HG03135 (cell line): ENCODE measurements around the gene CHAD.

ENCODE experiments used
- ATAC-seq: cut with Tn5 transposase; IDR thresholded peaks from one replicate; pipeline ENCODE4 v1.9.1; 2021; ENCODE audit warnings: mild to moderate bottlenecking, moderate library complexity; ENCODE audit not compliant: unreplicated experiment

CHAD gene

GRCh38 chr17:50495217-50495823 lies 26.6 kb upstream of the CHAD start:
- ATAC-seq, result no peak

- no peak for ATAC-seq
Observed at GRCh38 chr17:50493744-50494143, 25.1 kb upstream of the CHAD start.

GRCh38 chr17:50492214-50492613 lies 23.5 kb upstream of the CHAD start:
- no peak for ATAC-seq

- no peak for ATAC-seq
Observed at GRCh38 chr17:50491505-50491904, 22.8 kb upstream of the CHAD start.

- ATAC-seq, result no peak
Observed at GRCh38 chr17:50488880-50489279, 20.2 kb upstream of the CHAD start.

GRCh38 chr17:50487213-50488096 lies 18.8 kb upstream of the CHAD start:
- no peak for ATAC-seq

- ATAC-seq, result no peak
Observed at GRCh38 chr17:50484386-50485155, 15.9 kb upstream of the CHAD start.

- no peak for ATAC-seq
Observed at GRCh38 chr17:50483266-50483665, 14.6 kb upstream of the CHAD start.

- ATAC-seq, result no peak
Observed at GRCh38 chr17:50482516-50482915, 13.8 kb upstream of the CHAD start.

- ATAC-seq, result no peak
Observed at GRCh38 chr17:50482110-50482509, 13.4 kb upstream of the CHAD start.

- ATAC-seq, result no peak
Observed at GRCh38 chr17:50481648-50482047, 13.0 kb upstream of the CHAD start.

GRCh38 chr17:50480854-50481490 lies 12.3 kb upstream of the CHAD start:
- no peak for ATAC-seq

GRCh38 chr17:50480142-50480764 lies 11.6 kb upstream of the CHAD start:
- ATAC-seq, result no peak

- ATAC-seq, result no peak
Observed at GRCh38 chr17:50479522-50480141, 11.0 kb upstream of the CHAD start.

- ATAC-seq, result peak; percentile 85
Observed at GRCh38 chr17:50478391-50479381, 10.0 kb upstream of the CHAD start, which contains the start of gene RSAD1. TSS of gene RSAD1 (plus strand) at chr17:50478860. CDS start at chr17:50478885, 25 bp downstream.

- ATAC-seq, result no peak
Observed at GRCh38 chr17:50477976-50478375, 9.3 kb upstream of the CHAD start.

- ATAC-seq, result no peak
Observed at GRCh38 chr17:50476545-50477315, 8.1 kb upstream of the CHAD start.
